Lower leg skin (tissue), 4 donors: ENCODE measurements around the gene METTL15. TPM values are rescaled to one million over a fixed set of nuclear protein-coding genes. Genes with fewer than 3 reads are reported as not detected.
"Not testable (repeated sequence)": the region's sequence is repeated elsewhere in the genome, so short reads cannot be mapped to it uniquely, and the experiment has no call there.

Experiments
- DNase-seq, 2 donors: peaks; one replicate each; pipeline ENCODE4 v3.0.0-alpha.2; 2019; ENCODE audit warnings: low spot score in 2 of 2
- H3K4me3 ChIP-seq: fragments of 200-600 bp; sonication (generic); 2 replicates; pipeline ENCODE4 v1.5.1; 2017; ENCODE audit warnings: mild to moderate bottlenecking, low read depth; ENCODE audit not compliant: poor library complexity, severe bottlenecking
- POLR2A ChIP-seq, 2 donors: fragments of 450-650 bp; IDR thresholded peaks; one replicate each; pipeline ENCODE4 v1.6.1; 2016 to 2017; ENCODE audit warnings: antibody characterized with exemption in 2 of 2, mild to moderate bottlenecking in 1 of 2, moderate library complexity in 1 of 2
- WGBS, 2 donors: methylation state at CpG; one replicate each; pipeline ENCODE4 v1.1.5; 2018; 5-methylcytosine and 5-hydroxymethylcytosine counted together
- intact Hi-C: fragments of 100-400 bp; cut with DNase I; formaldehyde crosslinking; loops from one replicate; pipeline ENCODE4 v1.15.0; 2023; ENCODE audit warnings: low total_unique reads
- total RNA-seq, 4 donors: library from RNA; depleted of rRNA; stranded (reverse); fragments of >200 nt; gene quantifications; one replicate each; pipeline ENCODE4 v1.1.0, GENCODE V29; 2016
- TF ChIP-seq, protein P1 (sequence below), 3 donors: fragments of 450-650 bp; IDR thresholded peaks; one replicate each; pipeline ENCODE4 v1.5.1; 2016; ENCODE audit warnings: antibody characterized with exemption in 3 of 3, mild to moderate bottlenecking in 3 of 3, moderate library complexity in 2 of 3

The METTL15 gene
- total RNA-seq, 4 donors from 2014 or later = 5.4 to 12.9 (median 8.5) TPM

DNA sequence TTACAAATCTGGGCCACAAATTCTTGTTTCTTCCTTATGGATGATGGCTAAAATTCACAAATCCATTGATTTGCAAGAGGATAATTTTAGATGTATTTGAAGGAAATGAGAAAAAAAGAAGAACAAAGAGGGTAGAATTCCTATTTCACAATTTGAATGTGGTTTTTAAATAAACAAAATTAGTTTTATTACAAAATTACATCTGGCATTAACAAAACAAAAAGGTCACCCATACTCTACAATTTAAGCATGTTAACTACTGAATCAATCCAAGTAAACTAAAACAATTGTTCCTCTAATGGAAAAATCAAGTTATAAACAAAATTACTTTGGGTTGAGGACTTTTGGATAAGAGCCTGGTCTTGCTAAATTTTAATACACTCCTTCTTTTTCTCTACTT, 242.0 kb downstream of the METTL15 start:
- DNase-seq = no peak

GRCh38 chr11:28353991-28354390, 245.8 kb downstream of the METTL15 start:
- WGBS, 2 donors = 94 to 97% methylated on average over 2 of the region's 2 CpGs
- H3K4me3 ChIP-seq = no peak overlapping the region
- TF ChIP-seq, protein P1, sequence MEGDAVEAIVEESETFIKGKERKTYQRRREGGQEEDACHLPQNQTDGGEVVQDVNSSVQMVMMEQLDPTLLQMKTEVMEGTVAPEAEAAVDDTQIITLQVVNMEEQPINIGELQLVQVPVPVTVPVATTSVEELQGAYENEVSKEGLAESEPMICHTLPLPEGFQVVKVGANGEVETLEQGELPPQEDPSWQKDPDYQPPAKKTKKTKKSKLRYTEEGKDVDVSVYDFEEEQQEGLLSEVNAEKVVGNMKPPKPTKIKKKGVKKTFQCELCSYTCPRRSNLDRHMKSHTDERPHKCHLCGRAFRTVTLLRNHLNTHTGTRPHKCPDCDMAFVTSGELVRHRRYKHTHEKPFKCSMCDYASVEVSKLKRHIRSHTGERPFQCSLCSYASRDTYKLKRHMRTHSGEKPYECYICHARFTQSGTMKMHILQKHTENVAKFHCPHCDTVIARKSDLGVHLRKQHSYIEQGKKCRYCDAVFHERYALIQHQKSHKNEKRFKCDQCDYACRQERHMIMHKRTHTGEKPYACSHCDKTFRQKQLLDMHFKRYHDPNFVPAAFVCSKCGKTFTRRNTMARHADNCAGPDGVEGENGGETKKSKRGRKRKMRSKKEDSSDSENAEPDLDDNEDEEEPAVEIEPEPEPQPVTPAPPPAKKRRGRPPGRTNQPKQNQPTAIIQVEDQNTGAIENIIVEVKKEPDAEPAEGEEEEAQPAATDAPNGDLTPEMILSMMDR (IDR thresholded peaks at IDR 0.05) = no peak
- TF ChIP-seq POLR2A (IDR thresholded peaks at IDR 0.05) = no peak
- intact Hi-C loops = no loop called here
- no peak for DNase-seq

More for the DNA sequence above, 242.0 kb downstream of the METTL15 start:
- TF ChIP-seq, protein P1 (IDR thresholded peaks at IDR 0.05) = no peak
- no peak for TF ChIP-seq POLR2A (IDR thresholded peaks at IDR 0.05)
- no peak overlapping the region for H3K4me3 ChIP-seq
- intact Hi-C loops = no loop called here

- 73 to 74% methylated on average over 2 of the region's 2 CpGs for WGBS, 2 donors
- no peak overlapping the region for H3K4me3 ChIP-seq
- intact Hi-C loops = no loop called here
- DNase-seq = no peak
- TF ChIP-seq, protein P1 (IDR thresholded peaks at IDR 0.05) = no peak
- TF ChIP-seq POLR2A (IDR thresholded peaks at IDR 0.05) = no peak
These were observed 258.6 kb downstream of the METTL15 start for GRCh38 chr11:28366549-28367346.

GRCh38 chr11:28378095-28378494, 269.9 kb downstream of the METTL15 start:
- DNase-seq, intact Hi-C loops, H3K4me3 ChIP-seq: not testable (repeated sequence)
- 91 to 96% methylated on average over 13 of the region's 14 CpGs for WGBS, 2 donors

Other genes with a start within 250 kb of the METTL15 start
- 1 to 10 TPM in 2 of 4 donors, under 1 TPM in 2; 0.38 to 1.5 (median 1.1) TPM for gene KIF18A, start 232 bp upstream of the METTL15 start, total RNA-seq